ENCODE data around the gene PPCDC.

PPCDC gene

DNA sequence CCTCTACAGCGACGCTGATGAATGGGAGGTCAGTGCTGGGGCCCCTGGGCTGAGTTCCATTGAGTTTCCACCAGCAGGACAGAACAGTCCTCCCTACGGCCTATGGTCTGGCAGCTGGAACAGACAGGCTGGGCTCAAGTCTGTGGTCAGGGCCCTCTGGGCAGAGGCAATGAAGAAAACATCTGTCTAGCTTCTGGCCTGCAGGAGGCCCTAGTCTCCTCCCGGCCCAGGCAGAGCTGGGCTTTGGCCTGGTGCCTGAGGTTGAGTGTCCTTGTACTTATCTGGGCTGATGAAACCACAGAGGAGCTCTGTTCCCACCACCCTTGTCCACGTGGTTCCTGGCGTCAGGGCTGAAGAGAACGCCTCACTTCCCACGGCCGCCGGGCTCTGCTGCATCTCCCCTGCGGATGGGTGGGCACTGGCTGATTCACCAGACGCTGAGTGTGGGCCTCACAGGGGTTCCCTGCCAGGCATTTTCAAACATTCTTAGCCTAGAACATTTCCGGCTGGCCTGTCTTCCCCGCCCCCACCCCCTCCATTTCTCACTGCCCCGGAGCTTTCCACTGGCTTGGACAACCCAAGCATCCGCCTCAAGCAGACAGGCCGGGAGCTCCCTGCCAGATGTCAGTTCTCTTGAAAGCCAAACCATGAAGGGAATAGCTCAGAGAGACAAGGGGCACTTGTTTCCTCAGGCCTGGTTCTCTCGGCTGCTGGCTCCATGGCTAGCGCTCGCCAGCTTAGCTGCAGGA, 20.3 kb downstream of the PPCDC start:
- peak; percentile 49 to 96 (median 87) for DNase-seq

DNA sequence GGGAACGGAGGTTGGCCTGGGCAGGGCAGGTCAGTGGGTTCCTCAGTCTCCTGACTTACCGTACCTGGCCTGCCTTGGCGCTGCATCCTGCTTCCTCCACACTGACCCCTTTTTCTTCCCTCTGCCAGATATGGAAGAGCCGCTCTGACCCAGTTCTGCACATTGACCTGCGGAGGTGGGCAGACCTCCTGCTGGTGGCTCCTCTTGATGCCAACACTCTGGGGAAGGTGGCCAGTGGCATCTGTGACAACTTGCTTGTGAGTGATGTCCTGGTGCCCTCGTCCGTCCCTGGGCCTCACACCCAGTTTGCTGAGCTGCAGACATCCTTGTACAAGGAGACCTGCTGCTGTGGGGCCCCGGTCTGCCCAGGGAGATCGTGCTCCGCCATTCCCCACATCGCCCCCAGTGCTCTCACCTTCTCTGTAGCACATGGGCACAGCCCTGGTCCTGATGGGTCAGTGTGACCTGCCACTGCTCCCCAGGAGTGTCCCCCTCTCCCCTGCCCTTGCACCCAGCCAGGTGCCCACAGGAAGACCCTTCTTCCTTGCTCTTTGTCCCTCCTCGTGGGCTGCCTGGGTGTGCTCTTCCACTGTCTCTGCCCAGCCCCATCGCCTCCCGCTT, 21.0 kb downstream of the PPCDC start:
- DNase-seq, result no peak

GRCh38 chr15:75045332-75046015, 22.1 kb downstream of the PPCDC start:
- no peak for DNase-seq

DNA sequence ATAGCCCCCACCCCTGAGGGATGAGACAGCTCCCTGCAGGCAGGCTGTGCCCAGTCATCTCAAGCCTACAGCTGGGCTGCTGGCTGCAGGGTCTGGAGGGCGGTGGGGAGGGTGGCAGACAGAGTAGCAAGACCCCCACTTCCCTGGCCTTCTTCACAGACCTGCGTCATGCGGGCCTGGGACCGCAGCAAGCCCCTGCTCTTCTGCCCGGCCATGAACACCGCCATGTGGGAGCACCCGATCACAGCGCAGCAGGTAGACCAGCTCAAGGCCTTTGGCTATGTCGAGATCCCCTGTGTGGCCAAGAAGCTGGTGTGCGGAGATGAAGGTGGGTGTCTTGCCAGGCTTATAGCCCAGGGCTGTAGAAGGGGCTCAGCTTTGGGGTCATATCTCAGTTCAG, 25.0 kb downstream of the PPCDC start:
- DNase-seq, result no peak

- peak in 54 of 58 donors; percentile 12 to 82 (median 58) for DNase-seq
Observed at GRCh38 chr15:75049392-75049791, 26.0 kb downstream of the PPCDC start.

GRCh38 chr15:75050283-75050682, 26.9 kb downstream of the PPCDC start:
- DNase-seq, result no peak

DNA sequence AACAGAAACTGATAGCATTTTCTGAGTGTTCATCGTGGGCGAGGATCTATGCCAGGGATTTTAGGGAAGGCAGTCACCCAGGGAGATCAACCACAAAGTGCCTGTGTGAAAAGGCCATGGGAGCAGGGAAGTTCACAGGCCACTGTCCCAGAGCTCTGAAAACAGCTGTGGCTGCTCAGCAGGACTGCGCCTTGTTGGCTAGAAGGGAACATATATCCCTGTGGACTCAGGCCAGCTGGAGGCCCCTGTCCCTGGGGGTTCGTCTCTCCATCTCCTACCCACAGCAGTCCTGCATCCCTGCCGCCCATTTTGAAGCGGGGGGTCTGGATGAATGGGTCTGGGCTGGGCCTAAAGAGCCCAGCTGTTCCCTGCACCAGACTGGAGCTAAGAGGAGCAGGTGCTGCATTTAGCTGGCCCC, 27.8 kb downstream of the PPCDC start:
- DNase-seq, result no peak

DNA sequence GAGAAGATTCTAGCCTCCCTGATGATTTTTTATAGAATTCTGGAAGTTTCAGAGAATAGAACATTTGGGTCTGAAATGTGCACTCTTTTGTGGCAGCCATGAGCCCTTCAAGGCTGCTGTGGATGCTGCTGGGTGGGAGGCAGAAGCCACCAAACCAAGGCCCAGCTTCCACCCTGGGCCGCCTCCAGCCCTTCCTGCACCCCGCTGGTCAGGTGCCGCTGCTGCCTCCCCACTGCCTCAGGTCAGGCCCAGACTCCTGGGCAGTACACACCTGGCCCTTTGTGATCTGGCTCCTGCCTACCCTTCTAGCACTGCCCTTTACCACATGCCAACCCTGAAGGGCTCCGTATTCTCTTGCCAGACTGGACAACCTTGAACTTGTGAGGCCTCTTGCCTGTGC, 28.3 kb downstream of the PPCDC start:
- DNase-seq, result no peak

GRCh38 chr15:75052972-75053747, 29.8 kb downstream of the PPCDC start:
- no peak for DNase-seq

GRCh38 chr15:75053748-75054125, 30.3 kb downstream of the PPCDC start:
- DNase-seq, result no peak

DNA sequence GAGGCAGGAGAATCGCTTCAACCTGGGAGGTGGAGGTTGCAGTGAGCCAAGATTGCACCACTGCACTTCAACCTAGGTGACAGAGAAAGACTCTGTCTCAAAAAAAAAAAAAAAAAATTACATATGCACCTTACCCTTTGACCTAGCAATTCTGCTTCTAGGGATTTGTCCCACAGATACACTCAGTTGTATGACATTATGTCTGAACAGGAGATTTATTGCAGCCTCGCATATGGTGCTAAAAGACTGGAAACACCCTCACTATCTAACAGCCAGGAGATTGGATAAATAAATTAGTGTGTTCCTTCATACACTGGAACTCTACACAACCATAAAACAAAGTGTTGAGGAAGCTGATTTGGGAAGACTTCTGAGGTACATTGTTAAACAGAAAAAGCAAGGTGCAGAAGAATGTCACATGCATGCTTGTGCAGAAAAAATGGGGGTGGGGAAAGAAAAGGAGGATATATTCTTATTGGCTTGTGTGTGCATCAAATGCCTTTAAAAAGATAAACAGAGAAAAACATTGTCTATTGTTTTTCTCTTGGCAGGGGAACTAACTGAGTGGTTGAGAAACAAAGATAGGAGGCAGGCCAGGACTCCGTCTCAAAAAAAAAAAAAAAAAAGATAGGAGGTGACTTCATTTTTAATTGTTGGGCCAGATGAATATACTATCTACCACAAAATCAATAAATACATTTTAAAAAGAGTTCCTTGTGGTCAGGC, 30.9 kb downstream of the PPCDC start:
- DNase-seq, result peak in 1 of 58 donors; percentile 10

- no peak for DNase-seq
Observed at GRCh38 chr15:75056036-75056435, 32.6 kb downstream of the PPCDC start.

GRCh38 chr15:75058127-75058905, 34.9 kb downstream of the PPCDC start:
- no peak for DNase-seq

GRCh38 chr15:75059607-75060006, 36.2 kb downstream of the PPCDC start:
- DNase-seq, result no peak

GRCh38 chr15:75061272-75061671, 37.9 kb downstream of the PPCDC start:
- no peak for DNase-seq

DNA sequence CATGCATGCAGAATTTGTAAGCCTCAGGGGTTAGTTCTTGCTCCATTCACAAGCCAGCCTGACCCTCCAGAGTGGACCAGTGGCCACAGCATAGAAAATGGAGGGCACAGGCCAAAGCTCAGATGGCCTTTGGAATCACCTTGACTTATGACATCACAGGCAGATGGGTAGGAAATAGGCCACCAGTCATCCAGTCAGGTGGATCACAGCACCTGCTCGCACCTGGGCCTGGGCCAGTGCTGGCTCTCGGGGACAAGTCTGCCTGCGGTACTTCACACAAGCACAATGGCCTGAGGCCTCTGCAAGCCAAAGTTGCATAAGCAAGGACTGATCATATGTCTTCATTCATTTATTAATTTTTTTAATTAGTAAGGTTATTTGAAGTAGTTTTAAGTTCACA, 39.3 kb downstream of the PPCDC start:
- no peak for DNase-seq

- DNase-seq, result no peak
Observed at GRCh38 chr15:75063338-75063737, 39.9 kb downstream of the PPCDC start.

DNA sequence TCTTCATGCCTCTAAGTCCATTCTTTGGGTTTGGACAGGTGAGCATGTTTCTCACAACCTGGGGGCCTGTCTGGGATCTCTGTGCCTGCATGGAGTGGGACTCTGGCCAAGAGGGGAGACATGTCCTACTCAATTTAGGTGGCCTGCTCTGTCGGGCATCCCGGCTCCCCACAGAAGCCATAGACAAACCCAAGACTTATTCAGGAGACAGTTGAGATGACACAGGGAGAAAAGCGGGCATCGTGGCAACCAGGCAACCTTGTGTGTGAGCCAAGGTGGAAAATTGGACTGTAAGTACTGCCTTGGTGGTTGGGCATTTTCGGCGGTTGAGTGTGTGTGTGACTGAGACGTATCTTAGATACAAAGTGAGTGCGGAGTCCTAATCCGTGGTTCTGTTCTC, 40.5 kb downstream of the PPCDC start:
- DNase-seq, result no peak

DNA sequence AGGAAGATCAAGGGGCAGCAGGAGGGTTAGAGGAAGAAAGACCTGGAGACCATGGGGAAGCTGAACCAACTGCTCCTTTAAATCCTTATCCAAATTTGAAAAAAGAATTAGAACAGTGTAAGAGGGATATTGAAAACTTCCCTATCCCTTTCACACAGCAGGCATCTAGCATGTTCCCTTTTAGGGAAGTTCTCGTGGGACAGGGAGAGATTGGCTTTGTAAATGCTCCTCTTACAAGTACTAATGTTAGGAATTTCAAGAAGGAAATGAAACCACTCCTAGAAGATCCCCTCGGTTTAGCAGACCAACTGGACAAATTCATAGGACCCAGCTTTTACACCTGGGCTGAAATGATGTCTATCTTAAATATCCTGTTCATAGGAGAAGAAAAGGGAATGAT, 41.5 kb downstream of the PPCDC start:
- no peak for DNase-seq

- DNase-seq, result no peak
Observed at GRCh38 chr15:75065467-75065850, 42.1 kb downstream of the PPCDC start.

All from anterior cingulate cortex (tissue), 58 donors.